GM18858 (cell line): Measurements from ENCODE around the gene MSI2.

Experiments
- ATAC-seq: cut with Tn5 transposase; IDR thresholded peaks from one replicate; pipeline ENCODE4 v1.9.1; 2021; ENCODE audit not compliant: unreplicated experiment

The MSI2 gene

DNA sequence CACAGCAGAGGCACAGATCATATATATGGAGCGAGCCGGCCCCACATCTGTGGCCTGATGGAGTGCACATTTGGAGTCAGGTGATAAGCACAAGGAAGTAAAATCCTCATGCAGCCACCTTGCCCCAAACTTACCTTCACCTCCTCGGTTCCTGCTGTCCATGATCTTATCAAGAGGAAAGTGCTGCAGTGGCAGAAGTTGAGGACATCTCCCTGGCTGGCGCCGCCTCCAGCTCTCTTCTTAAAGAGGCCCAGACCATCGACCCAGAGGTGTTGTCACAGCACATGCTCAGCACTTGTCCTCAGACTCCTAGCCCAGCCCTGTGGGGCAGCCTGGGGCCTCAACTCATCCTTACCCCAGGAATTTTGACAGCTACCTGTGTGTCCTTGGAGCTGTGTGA lies 276.2 kb downstream of the MSI2 start:
- no peak for ATAC-seq

GRCh38 chr17:57532966-57533365 lies 276.6 kb downstream of the MSI2 start:
- ATAC-seq = no peak

GRCh38 chr17:57533684-57534305 lies 277.5 kb downstream of the MSI2 start:
- ATAC-seq = no peak

DNA sequence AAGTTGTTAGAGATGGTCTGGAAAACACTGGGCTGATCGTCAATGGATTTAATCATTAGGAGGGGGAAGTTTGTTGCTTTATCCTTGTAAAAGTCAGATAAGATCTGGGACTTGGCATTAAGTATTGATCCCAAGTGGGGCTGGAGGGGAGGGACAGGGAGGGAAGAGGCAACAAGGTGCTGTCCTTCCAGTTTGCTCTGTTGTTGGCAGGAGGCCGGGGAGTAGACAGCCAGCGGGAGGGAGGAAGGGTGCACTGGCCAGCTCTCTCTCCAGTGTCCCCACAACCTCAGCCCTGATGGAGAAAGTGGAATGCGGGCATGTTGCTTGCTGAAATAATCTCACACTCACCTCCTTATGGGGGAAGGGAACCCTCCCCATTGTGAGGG lies 278.5 kb downstream of the MSI2 start:
- no peak for ATAC-seq

GRCh38 chr17:57535249-57535966 lies 279.1 kb downstream of the MSI2 start:
- no peak for ATAC-seq

DNA sequence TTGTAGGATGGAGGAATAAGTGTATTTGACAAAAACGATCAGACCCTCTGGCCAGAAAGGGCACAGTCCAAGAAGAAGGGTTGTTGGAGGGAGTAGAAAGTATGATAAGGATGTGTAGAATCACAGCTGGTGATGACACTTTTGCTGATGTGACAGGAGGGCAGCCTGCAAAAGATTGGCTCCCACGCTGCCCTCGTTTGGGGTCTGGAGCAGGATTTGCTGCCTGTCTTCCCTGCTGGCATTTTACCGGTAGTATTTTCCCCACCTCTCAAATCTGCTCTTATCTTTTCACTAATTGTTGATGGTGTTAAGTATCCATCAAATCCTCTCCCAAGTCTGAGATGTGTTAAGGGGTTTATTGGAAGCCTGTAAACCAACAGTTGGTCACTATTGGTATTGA lies 280.0 kb downstream of the MSI2 start:
- no peak for ATAC-seq

DNA sequence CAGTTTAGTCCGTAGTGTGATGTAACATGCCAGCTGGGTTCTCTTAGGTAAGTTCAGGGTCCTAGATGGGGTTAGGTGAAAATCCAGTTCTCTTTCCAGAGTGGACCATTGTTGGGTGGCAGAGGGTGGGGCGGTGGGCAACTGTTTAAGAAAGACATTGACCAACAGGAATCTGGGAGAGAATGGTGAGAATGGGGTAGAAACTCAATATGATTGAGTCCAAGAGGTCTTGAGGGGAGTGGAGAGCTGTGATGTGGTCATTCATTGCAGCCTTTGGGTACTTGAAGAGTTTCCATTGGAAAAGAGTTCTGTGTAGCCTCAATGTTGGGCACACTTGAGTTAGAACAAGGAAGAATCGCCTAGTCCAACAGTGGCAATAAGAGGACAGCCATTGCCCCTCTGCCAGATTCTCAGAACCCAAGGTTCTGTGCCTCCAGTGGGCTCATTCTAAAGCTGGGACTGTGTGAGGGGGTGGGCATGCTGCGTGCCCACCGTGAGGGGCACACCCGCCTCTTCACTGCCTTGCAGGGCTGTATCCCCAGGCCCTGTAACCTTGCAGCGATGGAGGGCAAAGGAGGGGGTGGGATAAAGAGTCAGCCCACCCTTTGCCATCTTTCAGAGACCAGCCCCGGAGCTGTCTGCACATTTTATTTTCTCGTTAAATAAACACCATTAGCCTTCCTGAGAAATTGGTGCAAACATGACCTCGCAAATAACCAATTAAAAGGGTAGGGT lies 280.6 kb downstream of the MSI2 start:
- no peak for ATAC-seq

DNA sequence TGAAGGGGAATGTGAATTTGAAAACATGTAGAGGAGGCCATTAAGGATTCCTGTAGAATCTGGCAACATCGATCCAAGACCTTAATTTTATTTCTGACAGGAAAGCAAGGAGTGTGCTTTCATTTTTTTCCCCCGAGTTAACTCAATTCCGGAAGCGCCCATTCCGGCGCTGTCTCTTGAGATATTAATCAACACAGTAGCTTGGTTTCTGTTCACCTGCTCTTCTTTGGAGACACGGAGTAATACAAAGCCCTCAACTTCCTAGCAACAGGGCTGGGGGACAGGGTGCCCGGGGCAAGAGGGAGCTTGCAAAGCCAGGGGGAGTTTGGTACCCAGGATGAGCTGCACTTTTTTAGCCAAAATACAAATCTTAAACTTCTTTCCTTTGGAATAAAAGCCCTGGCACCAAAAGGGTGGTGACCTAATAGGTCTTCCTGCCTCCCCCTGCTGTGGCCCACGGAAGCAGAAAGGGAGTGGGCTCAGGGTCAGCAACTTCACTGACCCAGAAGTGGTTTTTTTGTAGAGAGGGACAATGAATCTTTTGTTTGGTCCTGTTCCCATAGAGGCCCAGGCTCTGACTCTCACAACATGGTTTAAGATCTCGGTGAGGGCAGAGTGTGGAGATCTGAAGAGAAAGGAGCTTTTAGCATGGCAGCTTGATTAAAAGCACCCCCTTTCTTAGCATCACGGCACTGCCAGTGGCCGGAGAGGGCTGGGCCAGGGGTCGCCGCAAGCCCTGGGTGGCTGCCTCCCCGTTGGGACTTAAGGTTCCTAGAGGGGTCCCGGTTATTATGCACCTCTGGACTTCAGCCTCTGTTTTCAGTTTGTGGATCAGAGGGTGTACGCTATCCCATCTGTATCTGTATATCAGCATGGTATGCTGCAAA lies 281.4 kb downstream of the MSI2 start:
- ATAC-seq = no peak

- no peak for ATAC-seq
These were observed 282.6 kb downstream of the MSI2 start for GRCh38 chr17:57538736-57539456.

- ATAC-seq = no peak
These were observed 283.4 kb downstream of the MSI2 start for GRCh38 chr17:57539529-57540301.

DNA sequence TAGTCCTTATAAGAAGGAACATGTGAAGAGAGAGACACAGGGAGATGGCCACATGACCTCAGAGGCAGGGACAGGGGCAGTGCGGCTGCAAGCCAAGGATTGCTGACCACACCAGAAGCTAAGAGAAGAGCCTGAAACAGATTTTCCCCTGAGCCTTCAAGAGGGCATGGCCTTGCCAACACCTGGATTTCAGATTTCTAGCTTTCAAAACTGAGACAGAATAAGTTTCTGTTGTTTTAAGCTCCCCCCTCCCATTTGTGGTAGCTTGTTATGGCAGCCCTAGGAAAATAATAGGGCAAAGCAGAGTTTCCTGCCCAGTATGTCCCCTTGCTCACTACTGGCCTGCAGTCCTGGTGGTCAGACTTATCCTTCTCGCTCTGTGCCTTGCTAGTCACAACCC lies 284.3 kb downstream of the MSI2 start:
- ATAC-seq = no peak

GRCh38 chr17:57541049-57541448 lies 284.7 kb downstream of the MSI2 start:
- ATAC-seq = no peak

DNA sequence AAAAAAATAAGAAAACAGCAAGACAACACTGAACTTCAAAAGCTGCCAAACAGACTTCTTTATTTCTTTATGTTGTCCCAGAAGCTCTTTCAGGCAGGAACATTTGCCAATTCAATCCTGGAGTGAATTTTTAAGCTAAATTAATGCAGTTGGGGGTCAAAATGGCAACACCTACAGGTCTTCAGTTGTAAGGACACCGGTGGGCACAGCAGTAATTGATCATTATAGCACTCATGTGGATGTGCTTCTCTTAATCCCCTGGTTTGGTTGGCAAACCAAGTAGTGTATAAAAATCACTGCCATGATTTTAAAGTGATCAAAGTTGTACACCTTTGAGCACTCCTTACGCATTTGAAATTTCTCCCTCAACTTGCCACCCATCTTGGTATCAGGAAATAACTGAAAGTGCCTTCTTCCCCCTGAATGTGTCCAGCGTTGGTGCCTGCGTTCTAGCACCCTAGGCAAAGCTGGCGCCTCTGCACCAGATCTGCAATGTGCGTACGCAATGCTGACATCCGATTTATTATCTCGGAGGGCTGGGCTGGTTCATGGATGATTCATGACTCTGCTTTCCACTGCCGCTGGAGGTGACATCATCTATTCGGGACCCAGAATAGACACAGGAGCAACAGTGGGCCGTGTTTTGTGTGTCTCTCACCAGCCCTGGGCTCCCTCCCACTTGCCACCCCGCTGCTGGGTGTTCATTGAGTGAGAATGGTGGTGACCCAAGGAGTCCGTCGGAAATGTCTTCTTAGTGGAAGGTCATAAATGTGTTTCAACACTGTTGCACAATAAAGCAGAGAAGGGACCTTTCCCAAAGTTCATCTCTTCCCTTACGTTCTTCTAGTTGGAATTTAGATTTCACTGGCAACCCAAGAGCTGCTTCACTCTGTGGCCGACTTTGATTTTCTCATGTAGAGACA lies 285.4 kb downstream of the MSI2 start:
- ATAC-seq = no peak

DNA sequence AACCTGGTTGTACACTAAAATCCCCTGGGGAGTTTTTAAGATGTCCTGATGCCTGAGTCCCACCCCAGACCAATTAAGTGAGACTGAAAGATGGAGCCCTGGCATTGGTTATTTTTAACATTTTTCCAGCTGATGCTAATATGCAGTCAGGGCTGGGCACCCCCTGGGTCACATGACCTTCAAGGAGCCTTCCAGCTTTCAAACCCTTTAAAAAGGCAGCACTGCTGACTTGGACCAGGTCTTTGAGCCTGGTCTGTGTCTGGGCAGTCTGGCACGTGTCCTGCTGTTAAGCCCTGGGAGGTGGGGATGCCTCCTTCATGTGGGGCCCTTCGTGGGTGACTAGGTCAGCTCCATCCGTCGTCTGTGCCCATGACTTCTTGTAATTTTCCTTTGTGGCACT lies 286.2 kb downstream of the MSI2 start:
- no peak for ATAC-seq

DNA sequence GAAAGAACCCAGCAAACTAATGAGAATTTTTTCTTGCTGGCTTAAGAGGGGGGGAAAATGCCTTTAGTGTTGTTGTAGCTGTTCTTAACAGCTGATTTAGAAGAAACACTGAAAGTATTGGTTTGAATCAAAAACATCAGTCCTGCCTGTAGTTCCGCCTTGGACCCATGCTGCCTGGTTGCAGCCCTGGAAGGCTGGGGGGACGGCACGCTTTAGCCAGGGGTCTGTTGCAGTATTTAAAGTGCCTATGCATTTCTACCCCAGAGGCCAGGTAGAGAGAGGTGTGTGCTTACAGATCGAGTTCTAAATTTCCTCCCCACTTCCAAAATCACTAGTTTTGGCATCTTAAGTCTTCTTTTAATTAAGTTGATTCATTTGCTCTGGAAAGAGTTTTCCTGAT lies 286.9 kb downstream of the MSI2 start:
- ATAC-seq = no peak

- no peak for ATAC-seq
These were observed 288.1 kb downstream of the MSI2 start for GRCh38 chr17:57544401-57544800.

GRCh38 chr17:57544834-57545463 lies 288.6 kb downstream of the MSI2 start:
- ATAC-seq = no peak

DNA sequence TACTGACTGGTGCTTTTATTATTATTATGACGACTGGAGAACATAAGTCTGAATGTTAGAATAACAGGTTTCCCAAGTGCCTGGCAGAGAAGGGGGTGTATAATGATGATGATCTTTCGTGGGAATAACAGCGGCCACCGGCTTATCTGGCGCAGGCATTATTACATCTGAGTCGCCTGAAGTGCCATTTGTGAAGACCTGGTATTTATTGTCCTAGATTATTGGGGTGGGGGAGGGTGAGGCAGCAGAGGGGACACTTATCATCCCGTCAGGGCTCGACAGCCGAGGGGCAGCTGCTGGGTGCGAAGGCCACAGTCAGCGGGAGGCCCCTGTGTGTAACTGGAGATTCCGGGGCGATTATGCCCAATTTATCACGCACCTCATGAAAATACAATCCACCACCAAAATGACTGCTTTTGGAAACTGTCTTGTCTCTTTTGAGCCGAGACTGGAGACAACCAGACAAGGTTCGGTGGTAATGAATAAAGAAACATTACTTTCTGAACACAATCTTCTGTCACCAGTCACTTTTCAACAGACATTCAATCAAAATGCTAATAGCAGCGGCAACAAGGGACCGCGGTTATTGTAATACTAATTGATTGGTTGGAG lies 289.5 kb downstream of the MSI2 start:
- no peak for ATAC-seq
